Body of pancreas (tissue), 4 donors: Measurements from ENCODE around the gene RFX4. TPM values are rescaled to one million over a fixed set of nuclear protein-coding genes. Genes with fewer than 3 reads are reported as not detected.

Experiments used
- ATAC-seq: fragments of 150-250 bp; one replicate; pipeline ENCODE4 v1.9.1; 2016
- DNase-seq, 4 donors: peaks; one replicate each; pipeline ENCODE4 v3.0.0-alpha.2; 2019
- H3K27ac ChIP-seq, 4 donors: fragments of 200-600 bp; sonication (generic); 1 replicate in 3 of 4; 2 replicates in 1 of 4; pipeline versions ENCODE4 v1.5.1 to v1.6.1; 2016 to 2019; ENCODE audit warnings: mild to moderate bottlenecking in 1 of 4, mixed read lengths in 1 of 4, moderate library complexity in 1 of 4
- H3K27me3 ChIP-seq, 2 donors: fragments of 200-600 bp; sonication (generic); one replicate each; pipeline ENCODE4 v1.6.0; 2016; ENCODE audit warnings: mild to moderate bottlenecking in 1 of 2
- H3K36me3 ChIP-seq, 2 donors: fragments of 200-600 bp; sonication (generic); replicated peaks in 1 of 2; 2 replicates each; pipeline ENCODE4 v1.5.1; 2016; ENCODE audit warnings: low read depth in 2 of 2; ENCODE audit not compliant: insufficient read depth in 1 of 2
- H3K4me1 ChIP-seq: fragments of 200-600 bp; sonication (generic); one replicate; pipeline ENCODE4 v1.6.0; 2016
- H3K4me3 ChIP-seq, 2 donors: fragments of 200-600 bp; sonication (generic); 1 replicate in 1 of 2; 2 replicates in 1 of 2; pipeline ENCODE4 v1.5.1; 2016 to 2019
- H3K9me3 ChIP-seq, 3 donors: fragments of 200-600 bp; sonication (generic); 1 replicate in 2 of 3; 2 replicates in 1 of 3; pipeline ENCODE4 v1.5.1; 2016
- CTCF ChIP-seq, 7 experiments: fragments of 450-650 bp in 4 of 7; fragments of 200-600 bp in 3 of 7; sonication (generic) in 3 of 7; IDR thresholded peaks; one replicate each; pipeline ENCODE4 v1.5.1; 2016 to 2019; ENCODE audit warnings: antibody characterized with exemption in 7 of 7
- POLR2A ChIP-seq, 3 donors: fragments of 450-650 bp; IDR thresholded peaks; one replicate each; pipeline ENCODE4 v1.6.1; 2016; ENCODE audit warnings: antibody characterized with exemption in 3 of 3, mild to moderate bottlenecking in 2 of 3
- WGBS, 2 donors: methylation state at CpG; one replicate each; pipeline ENCODE4 v1.1.5; 2017; 5-methylcytosine and 5-hydroxymethylcytosine counted together
- intact Hi-C: fragments of 100-400 bp; cut with DNase I; formaldehyde crosslinking; loops from one replicate; pipeline ENCODE4 v1.15.1; 2023
- total RNA-seq, 2 donors: library from RNA; depleted of rRNA; stranded (reverse); fragments of >200 nt; gene quantifications; one replicate each; pipeline ENCODE4 v1.1.0, GENCODE V29; 2016

RFX4 gene
- total RNA-seq, 2 donors from 2014 or later, result not detected

- Histone ChIP-seq H3K4me1 (peaks cover 5% of the 10 kb centered on the region), H3K4me3 (no peak overlapping the region), H3K36me3 (no peaks in the 10 kb centered on the region), H3K27ac (no peak overlapping the region), H3K9me3 (no peaks in the 10 kb centered on the region), H3K27me3 (no peaks in the 10 kb centered on the region)
- DNase-seq (no peak), ATAC-seq (no peak)
- WGBS, 2 donors, result 69 to 76% methylated on average over 4 of the region's 4 CpGs
- no peak for TF ChIP-seq POLR2A (IDR thresholded peaks at IDR 0.05)
- TF ChIP-seq CTCF (IDR thresholded peaks at IDR 0.05), result no peak
- intact Hi-C loops, result no loop called here
Observed at GRCh38 chr12:106745181-106745745, 162.5 kb downstream of the RFX4 start.

GRCh38 chr12:106747973-106748436 lies 165.2 kb downstream of the RFX4 start:
- DNase-seq, result no peak
- ATAC-seq, result no peak
- 85 to 90% methylated on average over 3 of the region's 3 CpGs for WGBS, 2 donors
- TF ChIP-seq CTCF (IDR thresholded peaks at IDR 0.05) (no peak), POLR2A (IDR thresholded peaks at IDR 0.05) (no peak)
- no peak overlapping the region for H3K4me3 ChIP-seq
- no peaks in the 10 kb centered on the region for H3K36me3 ChIP-seq
- no peaks in the 10 kb centered on the region for H3K9me3 ChIP-seq
- H3K4me1 ChIP-seq, result no peaks in the 10 kb centered on the region
- H3K27ac ChIP-seq, result no peak overlapping the region
- no peaks in the 10 kb centered on the region for H3K27me3 ChIP-seq
- intact Hi-C loops, result no loop called here

GRCh38 chr12:106750524-106750923 lies 167.7 kb downstream of the RFX4 start:
- intact Hi-C loops, result no loop called here
- ATAC-seq (no peak), DNase-seq (no peak)
- H3K4me3 ChIP-seq, result no peak overlapping the region
- H3K27ac ChIP-seq, result no peak overlapping the region
- no peaks in the 10 kb centered on the region for H3K9me3 ChIP-seq
- H3K27me3 ChIP-seq, result no peaks in the 10 kb centered on the region
- no peaks in the 10 kb centered on the region for H3K36me3 ChIP-seq
- whole genome bisulfite sequencing, 2 donors, result 75 to 76% methylated on average over 3 of the region's 3 CpGs
- no peaks in the 10 kb centered on the region for H3K4me1 ChIP-seq
- no peak for TF ChIP-seq POLR2A (IDR thresholded peaks at IDR 0.05)
- TF ChIP-seq CTCF (IDR thresholded peaks at IDR 0.05), result no peak

- Histone ChIP-seq H3K36me3 (no peaks in the 10 kb centered on the region), H3K27me3 (no peaks in the 10 kb centered on the region), H3K4me3 (no peak overlapping the region), H3K27ac (no peak overlapping the region), H3K4me1 (no peaks in the 10 kb centered on the region), H3K9me3 (no peaks in the 10 kb centered on the region)
- ATAC-seq (no peak), DNase-seq (no peak)
- intact Hi-C loops, result no loop called here
- TF ChIP-seq POLR2A (IDR thresholded peaks at IDR 0.05) (no peak), CTCF (IDR thresholded peaks at IDR 0.05) (no peak)
- WGBS, 2 donors, result 80 to 87% methylated on average over 7 of the region's 7 CpGs
Observed at GRCh38 chr12:106753526-106753925, 170.7 kb downstream of the RFX4 start.

GRCh38 chr12:106754331-106754730 lies 171.5 kb downstream of the RFX4 start:
- TF ChIP-seq POLR2A (IDR thresholded peaks at IDR 0.05) (no peak), CTCF (IDR thresholded peaks at IDR 0.05) (no peak)
- Histone ChIP-seq H3K36me3 (no peaks in the 10 kb centered on the region), H3K9me3 (no peaks in the 10 kb centered on the region), H3K4me3 (no peak overlapping the region), H3K4me1 (no peaks in the 10 kb centered on the region), H3K27me3 (no peaks in the 10 kb centered on the region), H3K27ac (no peak overlapping the region)
- intact Hi-C loops, result no loop called here
- ATAC-seq (no peak), DNase-seq (no peak)
- 96 to 100% methylated on average over 1 of the region's 1 CpG for WGBS, 2 donors
